Liver (tissue), 3 donors: ENCODE data around the gene NFIA.

Source experiments
- TAF1 ChIP-seq: conservative IDR thresholded peaks from 2 replicates; pipeline ENCODE4 v1.6.1; 2016; ENCODE audit warnings: antibody characterized with exemption, mild to moderate bottlenecking
- YY1 ChIP-seq: IDR thresholded peaks from 2 replicates; pipeline ENCODE4 v1.6.1; 2016; ENCODE audit warnings: antibody characterized with exemption, mild to moderate bottlenecking
- TF ChIP-seq, protein P1 (sequence below): fragments of 150-350 bp; IDR thresholded peaks from 2 replicates; pipeline ENCODE4 v1.5.1; 2017; ENCODE audit warnings: improper control_type of control experiment, low read depth, low read length; ENCODE audit not compliant: missing input control
- TF ChIP-seq, protein P2 (sequence below): IDR thresholded peaks from 2 replicates; pipeline ENCODE4 v1.6.1; 2016; ENCODE audit warnings: antibody characterized with exemption, mild to moderate bottlenecking
- donor health status: healthy.
- donor health status: healthy.

DNA sequence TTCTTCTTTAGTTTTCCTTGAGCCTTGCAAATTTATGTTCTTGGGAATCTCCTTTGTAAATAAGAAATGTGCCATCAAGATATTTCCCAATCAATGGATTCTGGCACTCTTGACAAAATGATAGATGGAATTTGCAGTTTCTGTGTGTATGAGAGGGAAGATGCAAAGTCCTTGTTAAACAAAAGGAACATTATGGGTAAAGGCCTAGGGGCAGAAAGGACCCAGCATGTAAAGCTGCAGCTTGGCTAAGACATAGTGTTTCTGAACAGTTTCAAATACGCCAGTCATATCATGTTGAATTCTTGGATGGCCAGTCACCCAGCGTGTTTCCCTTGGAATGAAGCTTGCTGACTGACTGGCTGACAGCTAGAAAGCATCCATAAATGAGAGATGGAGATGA lies 210.8 kb downstream of the NFIA start:
- TF ChIP-seq TAF1 (no peak), YY1 (no peak)
- TF ChIP-seq, protein P1, sequence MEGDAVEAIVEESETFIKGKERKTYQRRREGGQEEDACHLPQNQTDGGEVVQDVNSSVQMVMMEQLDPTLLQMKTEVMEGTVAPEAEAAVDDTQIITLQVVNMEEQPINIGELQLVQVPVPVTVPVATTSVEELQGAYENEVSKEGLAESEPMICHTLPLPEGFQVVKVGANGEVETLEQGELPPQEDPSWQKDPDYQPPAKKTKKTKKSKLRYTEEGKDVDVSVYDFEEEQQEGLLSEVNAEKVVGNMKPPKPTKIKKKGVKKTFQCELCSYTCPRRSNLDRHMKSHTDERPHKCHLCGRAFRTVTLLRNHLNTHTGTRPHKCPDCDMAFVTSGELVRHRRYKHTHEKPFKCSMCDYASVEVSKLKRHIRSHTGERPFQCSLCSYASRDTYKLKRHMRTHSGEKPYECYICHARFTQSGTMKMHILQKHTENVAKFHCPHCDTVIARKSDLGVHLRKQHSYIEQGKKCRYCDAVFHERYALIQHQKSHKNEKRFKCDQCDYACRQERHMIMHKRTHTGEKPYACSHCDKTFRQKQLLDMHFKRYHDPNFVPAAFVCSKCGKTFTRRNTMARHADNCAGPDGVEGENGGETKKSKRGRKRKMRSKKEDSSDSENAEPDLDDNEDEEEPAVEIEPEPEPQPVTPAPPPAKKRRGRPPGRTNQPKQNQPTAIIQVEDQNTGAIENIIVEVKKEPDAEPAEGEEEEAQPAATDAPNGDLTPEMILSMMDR = no peak
- TF ChIP-seq, protein P2, sequence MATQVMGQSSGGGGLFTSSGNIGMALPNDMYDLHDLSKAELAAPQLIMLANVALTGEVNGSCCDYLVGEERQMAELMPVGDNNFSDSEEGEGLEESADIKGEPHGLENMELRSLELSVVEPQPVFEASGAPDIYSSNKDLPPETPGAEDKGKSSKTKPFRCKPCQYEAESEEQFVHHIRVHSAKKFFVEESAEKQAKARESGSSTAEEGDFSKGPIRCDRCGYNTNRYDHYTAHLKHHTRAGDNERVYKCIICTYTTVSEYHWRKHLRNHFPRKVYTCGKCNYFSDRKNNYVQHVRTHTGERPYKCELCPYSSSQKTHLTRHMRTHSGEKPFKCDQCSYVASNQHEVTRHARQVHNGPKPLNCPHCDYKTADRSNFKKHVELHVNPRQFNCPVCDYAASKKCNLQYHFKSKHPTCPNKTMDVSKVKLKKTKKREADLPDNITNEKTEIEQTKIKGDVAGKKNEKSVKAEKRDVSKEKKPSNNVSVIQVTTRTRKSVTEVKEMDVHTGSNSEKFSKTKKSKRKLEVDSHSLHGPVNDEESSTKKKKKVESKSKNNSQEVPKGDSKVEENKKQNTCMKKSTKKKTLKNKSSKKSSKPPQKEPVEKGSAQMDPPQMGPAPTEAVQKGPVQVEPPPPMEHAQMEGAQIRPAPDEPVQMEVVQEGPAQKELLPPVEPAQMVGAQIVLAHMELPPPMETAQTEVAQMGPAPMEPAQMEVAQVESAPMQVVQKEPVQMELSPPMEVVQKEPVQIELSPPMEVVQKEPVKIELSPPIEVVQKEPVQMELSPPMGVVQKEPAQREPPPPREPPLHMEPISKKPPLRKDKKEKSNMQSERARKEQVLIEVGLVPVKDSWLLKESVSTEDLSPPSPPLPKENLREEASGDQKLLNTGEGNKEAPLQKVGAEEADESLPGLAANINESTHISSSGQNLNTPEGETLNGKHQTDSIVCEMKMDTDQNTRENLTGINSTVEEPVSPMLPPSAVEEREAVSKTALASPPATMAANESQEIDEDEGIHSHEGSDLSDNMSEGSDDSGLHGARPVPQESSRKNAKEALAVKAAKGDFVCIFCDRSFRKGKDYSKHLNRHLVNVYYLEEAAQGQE = no peak
